GM23338 (cell line): Measurements from ENCODE around the gene ERICH3.

Experiments used
- CREB1 ChIP-seq: fragments of 250-450 bp; sonication (Bioruptor Pico); IDR thresholded peaks from 2 replicates; pipeline ENCODE4 v1.5.0; 2020; ENCODE audit warnings: low read depth, mild to moderate bottlenecking, moderate library complexity
- CTCF ChIP-seq, 2 experiments: fragments of 200-600 bp in 1 of 2; sonication (generic) in 1 of 2; conservative IDR thresholded peaks; 2 replicates each; pipeline versions ENCODE4 v1.5.1 to v1.6.1; 2016 to 2017; ENCODE audit warnings: antibody characterized with exemption in 2 of 2, low read depth in 2 of 2, mild to moderate bottlenecking in 2 of 2, moderate library complexity in 1 of 2
- ETS1 ChIP-seq: IDR thresholded peaks from 2 replicates; pipeline ENCODE4 v1.6.1; 2016; ENCODE audit warnings: antibody characterized with exemption
- EZH2 ChIP-seq: fragments of 200-600 bp; sonication (generic); IDR thresholded peaks from one replicate; pipeline ENCODE4 v1.8.0; 2017; ENCODE audit warnings: antibody characterized with exemption, mild to moderate bottlenecking, low read depth; ENCODE audit not compliant: unreplicated experiment
- POLR2AphosphoS5 ChIP-seq: IDR thresholded peaks from 2 replicates; pipeline ENCODE4 v1.6.1; 2016; ENCODE audit warnings: antibody characterized with exemption, low read depth
- REST ChIP-seq: IDR thresholded peaks from one replicate; pipeline ENCODE4 v1.6.1; 2018; ENCODE audit warnings: antibody characterized with exemption; ENCODE audit not compliant: unreplicated experiment
- ZNF114 ChIP-seq: fragments of 250-450 bp; sonication (Bioruptor Pico); IDR thresholded peaks from 2 replicates; pipeline ENCODE4 v1.5.0; 2020; ENCODE audit warnings: mild to moderate bottlenecking, moderate library complexity

GRCh38 chr1:74596717-74597116 lies 76.9 kb downstream of the ERICH3 start:
- TF ChIP-seq CTCF (conservative IDR thresholded peaks at IDR 0.05; ENCODE audit: low read depth in 2 of 2) (no peak), REST (no peak), POLR2AphosphoS5 (no peak), CREB1 (CRISPR knock-in tag) (no peak), EZH2 (no peak), ZNF114 (no peak), ETS1 (no peak)
